HepG2 (cell line): Measurements from ENCODE around the gene TSTD1. TPM values are rescaled to one million over a fixed set of nuclear protein-coding genes. Genes with fewer than 3 reads are reported as not detected.
A peak's percentile ranks its signal among the peaks of the same experiment; 100 is the strongest.

Experiments used
- CCAR2 ChIP-seq: fragments of 200-400 bp; formaldehyde crosslinking; optimal IDR thresholded peaks from 2 replicates; pipeline ENCODE3; 2018; ENCODE audit warnings: low read depth, mild to moderate bottlenecking, low read length, moderate library complexity
- CCDC6 ChIP-seq: sonication (generic); formaldehyde crosslinking; IDR thresholded peaks from 2 replicates; pipeline ENCODE4 v1.8.1; 2022; ENCODE audit warnings: mild to moderate bottlenecking, missing genetic modification reagents, moderate library complexity
- DMAP1 ChIP-seq: IDR thresholded peaks from 2 replicates; pipeline ENCODE4 v1.6.1; 2016
- GABPB1 ChIP-seq: IDR thresholded peaks from 2 replicates; pipeline ENCODE4 v1.6.1; 2016; ENCODE audit warnings: mild to moderate bottlenecking, missing genetic modification reagents, moderate library complexity, missing compliant biosample characterization
- GATAD1 ChIP-seq: IDR thresholded peaks from 2 replicates; pipeline ENCODE4 v1.6.1; 2016; ENCODE audit warnings: missing genetic modification reagents, missing compliant biosample characterization
- HMG20B ChIP-seq: conservative IDR thresholded peaks from 2 replicates; pipeline ENCODE4 v1.6.1; 2016; ENCODE audit warnings: missing genetic modification reagents, missing compliant biosample characterization
- HOXA9 ChIP-seq: sonication (generic); formaldehyde crosslinking; IDR thresholded peaks from 2 replicates; pipeline ENCODE4 v1.8.1; 2022; ENCODE audit warnings: missing genetic modification reagents, mild to moderate bottlenecking, moderate library complexity, borderline replicate concordance
- MEIS1 ChIP-seq: sonication (generic); formaldehyde crosslinking; IDR thresholded peaks from 2 replicates; pipeline ENCODE4 v1.9.0; 2021; ENCODE audit warnings: mild to moderate bottlenecking, missing genetic modification reagents, moderate library complexity, borderline replicate concordance
- MTF2 ChIP-seq: sonication (generic); formaldehyde crosslinking; IDR thresholded peaks from 2 replicates; pipeline ENCODE4 v1.5.0; 2020; ENCODE audit warnings: missing genetic modification reagents, borderline replicate concordance
- REPIN1 ChIP-seq: sonication (generic); formaldehyde crosslinking; IDR thresholded peaks from 2 replicates; pipeline ENCODE4 v1.8.0; 2022; ENCODE audit warnings: missing genetic modification reagents, low read depth, mild to moderate bottlenecking, borderline replicate concordance
- RFXANK ChIP-seq: IDR thresholded peaks from 2 replicates; pipeline ENCODE4 v1.6.1; 2016
- U2AF1 ChIP-seq: fragments of 200-400 bp; formaldehyde crosslinking; optimal IDR thresholded peaks from 2 replicates; pipeline ENCODE3; 2017; ENCODE audit warnings: mild to moderate bottlenecking, low read depth, low read length
- ZKSCAN5 ChIP-seq: sonication (generic); formaldehyde crosslinking; IDR thresholded peaks from 2 replicates; pipeline ENCODE4 v1.5.1; 2020; ENCODE audit warnings: mild to moderate bottlenecking, missing genetic modification reagents
- ZNF10 ChIP-seq: sonication (generic); formaldehyde crosslinking; IDR thresholded peaks from 2 replicates; pipeline ENCODE4 v1.4.0; 2020; ENCODE audit warnings: mild to moderate bottlenecking, low read depth, missing genetic modification reagents, borderline replicate concordance
- ZNF230 ChIP-seq: sonication (generic); formaldehyde crosslinking; IDR thresholded peaks from 2 replicates; pipeline ENCODE4 v1.4.0; 2020; ENCODE audit warnings: mild to moderate bottlenecking, missing genetic modification reagents
- ZNF629 ChIP-seq: sonication (generic); formaldehyde crosslinking; conservative IDR thresholded peaks from 2 replicates; pipeline ENCODE4 v1.5.0; 2020; ENCODE audit warnings: missing genetic modification reagents
- ZNF879 ChIP-seq: sonication (generic); formaldehyde crosslinking; IDR thresholded peaks from 2 replicates; pipeline ENCODE4 v1.8.1; 2023; ENCODE audit warnings: missing genetic modification reagents
- polyA plus RNA-seq, 8 experiments: library from polyadenylated mRNA; depleted of rRNA in 3 of 8; stranded (reverse) in 7 of 8; unstranded in 1 of 8; fragments of >200 nt; fragmentation: Illumina TruSeq in 4 of 8; extraction: Trizol in 4 of 8; gene quantifications; 2 replicates each; pipeline versions ENCODE4 v1.2.1 to v1.2.3, GENCODE V29; 2011 to 2016; ENCODE audit warnings: low read depth in 4 of 8, missing spikeins in 1 of 8, mixed read lengths in 1 of 8; ENCODE audit not compliant: insufficient read depth in 1 of 8
- total RNA-seq, 5 experiments: library from RNA; depleted of rRNA; stranded (reverse); fragments of >200 nt; fragmentation: Illumina TruSeq; extraction: Trizol; gene quantifications; 2 replicates each; pipeline ENCODE4 v1.2.3, GENCODE V29; 2016; ENCODE audit warnings: low read depth in 1 of 5
- TF ChIP-seq, protein P1 (sequence below): sonication (generic); formaldehyde crosslinking; IDR thresholded peaks from 2 replicates; pipeline ENCODE4 v1.5.0; 2020; ENCODE audit warnings: mild to moderate bottlenecking, missing genetic modification reagents
- TF ChIP-seq, protein P2 (sequence below): sonication (generic); formaldehyde crosslinking; conservative IDR thresholded peaks from 2 replicates; pipeline ENCODE4 v1.8.0; 2022; ENCODE audit warnings: missing genetic modification reagents
- TF ChIP-seq, protein P3 (sequence below): sonication (generic); formaldehyde crosslinking; IDR thresholded peaks from 2 replicates; pipeline ENCODE4 v1.4.0; 2020; ENCODE audit warnings: missing genetic modification reagents, low read depth, mild to moderate bottlenecking, borderline replicate concordance
- TF ChIP-seq, protein P4 (sequence below): sonication (generic); formaldehyde crosslinking; IDR thresholded peaks from 2 replicates; pipeline ENCODE4 v1.4.0; 2020; ENCODE audit warnings: missing genetic modification reagents
- TF ChIP-seq, protein P5 (sequence below): sonication (generic); formaldehyde crosslinking; IDR thresholded peaks from 2 replicates; pipeline ENCODE4 v1.4.0; 2020; ENCODE audit warnings: mild to moderate bottlenecking, low read depth, missing genetic modification reagents

The TSTD1 gene
- total and polyA plus RNA-seq, 2 of the 13 experiments (the other 11 are each of a cell fraction or from before 2014, with no cell fraction given): 0.15 to 0.31 TPM

DNA sequence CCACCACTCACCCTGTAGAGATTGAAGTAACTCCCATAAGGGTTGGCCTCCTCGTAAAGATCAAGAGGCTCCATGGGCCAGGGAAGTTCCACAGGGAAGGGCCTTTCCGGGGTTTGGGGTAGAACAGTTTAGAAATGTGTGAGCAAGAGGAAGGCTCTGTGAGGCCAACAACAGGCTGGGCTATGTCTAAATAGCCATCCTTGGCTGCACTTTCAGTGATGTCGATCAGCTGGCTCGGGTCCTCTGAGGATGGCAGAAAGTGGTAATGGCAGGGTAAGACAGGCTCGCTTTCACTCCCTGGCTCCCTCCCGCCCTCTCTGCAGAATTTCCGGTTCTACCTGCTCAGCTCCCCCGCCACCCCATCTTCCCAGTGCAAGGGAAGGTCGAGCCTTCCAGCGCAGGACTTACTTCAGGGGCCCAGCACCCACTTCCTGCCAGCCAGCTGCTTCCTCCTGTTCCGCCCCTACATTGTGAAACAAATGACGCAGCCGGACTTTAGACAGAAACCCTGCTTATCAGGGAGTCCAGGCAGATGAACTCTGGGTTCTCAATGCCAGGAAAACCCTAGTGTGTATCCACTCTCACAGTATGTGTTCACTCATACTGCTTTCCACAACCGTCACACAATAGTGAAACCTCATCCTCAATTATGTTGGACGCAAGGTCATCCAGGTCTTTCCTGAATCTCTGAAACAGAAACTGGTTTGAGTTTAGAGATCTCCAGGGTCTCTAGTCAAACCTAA lies 25.1 kb downstream of the TSTD1 start (continued):
- TF ChIP-seq HMG20B (peak; percentile 63; the same call in 1 of the 2 replicates), GABPB1 (CRISPR knock-in tag) (peak; percentile 93), U2AF1 (no peak), MEIS1 (CRISPR knock-in tag) (no peak; the same call in 1 of the 2 replicates), ZNF230 (CRISPR knock-in tag) (peak; percentile 70), DMAP1 (CRISPR knock-in tag) (peak; percentile 85), ZNF10 (CRISPR knock-in tag) (no peak), CCDC6 (CRISPR knock-in tag) (peak; percentile 93), REPIN1 (CRISPR knock-in tag) (peak; percentile 75; the same call in 1 of the 2 replicates), HOXA9 (CRISPR knock-in tag) (no peak), ZNF879 (CRISPR knock-in tag) (no peak), ZKSCAN5 (CRISPR knock-in tag) (no peak), GATAD1 (CRISPR knock-in tag) (peak; percentile 77), RFXANK (CRISPR knock-in tag) (no peak), ZNF629 (CRISPR knock-in tag) (peak; percentile 71), MTF2 (CRISPR knock-in tag) (no peak), CCAR2 (peak; percentile 78)
- TF ChIP-seq, protein P1, sequence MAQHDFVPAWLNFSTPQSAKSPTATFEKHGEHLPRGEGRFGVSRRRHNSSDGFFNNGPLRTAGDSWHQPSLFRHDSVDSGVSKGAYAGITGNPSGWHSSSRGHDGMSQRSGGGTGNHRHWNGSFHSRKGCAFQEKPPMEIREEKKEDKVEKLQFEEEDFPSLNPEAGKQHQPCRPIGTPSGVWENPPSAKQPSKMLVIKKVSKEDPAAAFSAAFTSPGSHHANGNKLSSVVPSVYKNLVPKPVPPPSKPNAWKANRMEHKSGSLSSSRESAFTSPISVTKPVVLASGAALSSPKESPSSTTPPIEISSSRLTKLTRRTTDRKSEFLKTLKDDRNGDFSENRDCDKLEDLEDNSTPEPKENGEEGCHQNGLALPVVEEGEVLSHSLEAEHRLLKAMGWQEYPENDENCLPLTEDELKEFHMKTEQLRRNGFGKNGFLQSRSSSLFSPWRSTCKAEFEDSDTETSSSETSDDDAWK (CRISPR knock-in tag): no peak
- TF ChIP-seq, protein P2, sequence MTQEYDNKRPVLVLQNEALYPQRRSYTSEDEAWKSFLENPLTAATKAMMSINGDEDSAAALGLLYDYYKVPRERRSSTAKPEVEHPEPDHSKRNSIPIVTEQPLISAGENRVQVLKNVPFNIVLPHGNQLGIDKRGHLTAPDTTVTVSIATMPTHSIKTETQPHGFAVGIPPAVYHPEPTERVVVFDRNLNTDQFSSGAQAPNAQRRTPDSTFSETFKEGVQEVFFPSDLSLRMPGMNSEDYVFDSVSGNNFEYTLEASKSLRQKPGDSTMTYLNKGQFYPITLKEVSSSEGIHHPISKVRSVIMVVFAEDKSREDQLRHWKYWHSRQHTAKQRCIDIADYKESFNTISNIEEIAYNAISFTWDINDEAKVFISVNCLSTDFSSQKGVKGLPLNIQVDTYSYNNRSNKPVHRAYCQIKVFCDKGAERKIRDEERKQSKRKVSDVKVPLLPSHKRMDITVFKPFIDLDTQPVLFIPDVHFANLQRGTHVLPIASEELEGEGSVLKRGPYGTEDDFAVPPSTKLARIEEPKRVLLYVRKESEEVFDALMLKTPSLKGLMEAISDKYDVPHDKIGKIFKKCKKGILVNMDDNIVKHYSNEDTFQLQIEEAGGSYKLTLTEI (CRISPR knock-in tag): no peak
- TF ChIP-seq, protein P3, sequence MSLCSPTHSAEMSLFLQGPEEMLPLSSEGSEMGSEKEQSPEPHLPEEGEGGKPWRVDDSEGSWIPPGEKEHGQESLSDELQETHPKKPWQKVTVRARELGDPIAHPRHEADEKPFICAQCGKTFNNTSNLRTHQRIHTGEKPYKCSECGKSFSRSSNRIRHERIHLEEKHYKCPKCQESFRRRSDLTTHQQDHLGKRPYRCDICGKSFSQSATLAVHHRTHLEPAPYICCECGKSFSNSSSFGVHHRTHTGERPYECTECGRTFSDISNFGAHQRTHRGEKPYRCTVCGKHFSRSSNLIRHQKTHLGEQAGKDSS (CRISPR knock-in tag): peak; percentile 84
- TF ChIP-seq, protein P4, sequence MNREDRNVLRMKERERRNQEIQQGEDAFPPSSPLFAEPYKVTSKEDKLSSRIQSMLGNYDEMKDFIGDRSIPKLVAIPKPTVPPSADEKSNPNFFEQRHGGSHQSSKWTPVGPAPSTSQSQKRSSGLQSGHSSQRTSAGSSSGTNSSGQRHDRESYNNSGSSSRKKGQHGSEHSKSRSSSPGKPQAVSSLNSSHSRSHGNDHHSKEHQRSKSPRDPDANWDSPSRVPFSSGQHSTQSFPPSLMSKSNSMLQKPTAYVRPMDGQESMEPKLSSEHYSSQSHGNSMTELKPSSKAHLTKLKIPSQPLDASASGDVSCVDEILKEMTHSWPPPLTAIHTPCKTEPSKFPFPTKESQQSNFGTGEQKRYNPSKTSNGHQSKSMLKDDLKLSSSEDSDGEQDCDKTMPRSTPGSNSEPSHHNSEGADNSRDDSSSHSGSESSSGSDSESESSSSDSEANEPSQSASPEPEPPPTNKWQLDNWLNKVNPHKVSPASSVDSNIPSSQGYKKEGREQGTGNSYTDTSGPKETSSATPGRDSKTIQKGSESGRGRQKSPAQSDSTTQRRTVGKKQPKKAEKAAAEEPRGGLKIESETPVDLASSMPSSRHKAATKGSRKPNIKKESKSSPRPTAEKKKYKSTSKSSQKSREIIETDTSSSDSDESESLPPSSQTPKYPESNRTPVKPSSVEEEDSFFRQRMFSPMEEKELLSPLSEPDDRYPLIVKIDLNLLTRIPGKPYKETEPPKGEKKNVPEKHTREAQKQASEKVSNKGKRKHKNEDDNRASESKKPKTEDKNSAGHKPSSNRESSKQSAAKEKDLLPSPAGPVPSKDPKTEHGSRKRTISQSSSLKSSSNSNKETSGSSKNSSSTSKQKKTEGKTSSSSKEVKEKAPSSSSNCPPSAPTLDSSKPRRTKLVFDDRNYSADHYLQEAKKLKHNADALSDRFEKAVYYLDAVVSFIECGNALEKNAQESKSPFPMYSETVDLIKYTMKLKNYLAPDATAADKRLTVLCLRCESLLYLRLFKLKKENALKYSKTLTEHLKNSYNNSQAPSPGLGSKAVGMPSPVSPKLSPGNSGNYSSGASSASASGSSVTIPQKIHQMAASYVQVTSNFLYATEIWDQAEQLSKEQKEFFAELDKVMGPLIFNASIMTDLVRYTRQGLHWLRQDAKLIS (CRISPR knock-in tag): no peak
- TF ChIP-seq, protein P5, sequence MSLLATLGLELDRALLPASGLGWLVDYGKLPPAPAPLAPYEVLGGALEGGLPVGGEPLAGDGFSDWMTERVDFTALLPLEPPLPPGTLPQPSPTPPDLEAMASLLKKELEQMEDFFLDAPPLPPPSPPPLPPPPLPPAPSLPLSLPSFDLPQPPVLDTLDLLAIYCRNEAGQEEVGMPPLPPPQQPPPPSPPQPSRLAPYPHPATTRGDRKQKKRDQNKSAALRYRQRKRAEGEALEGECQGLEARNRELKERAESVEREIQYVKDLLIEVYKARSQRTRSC: peak; percentile 78; the same call in 1 of the 2 replicates
